K562 (cell line): ENCODE measurements around the gene TAF4. TPM values are rescaled to one million over a fixed set of nuclear protein-coding genes. Genes with fewer than 3 reads are reported as not detected.

Experiments used
- ATAC-seq: fragments of 200-7000 bp; cut with Tn5 transposase; 3 replicates; pipeline ENCODE4 v1.9.1; 2020; ENCODE audit warnings: moderate library complexity
- BruUV-seq: library from RNA; stranded (reverse); fragments of 400-500 nt; replicated peaks from 2 replicates; lab custom pipeline; 2021; lab: Mats Ljungman, UMichigan
- CTCF ChIA-PET: fragments of 300-600 bp; formaldehyde crosslinking; extraction: SDS; loops from one replicate; lab custom pipeline; 2021; ENCODE audit warnings: low intra/inter-chr PET ratio; lab: Yijun Ruan, JAX
- POLR2A ChIA-PET: fragments of 300-600, 350-650 bp; sonication (Branson Sonifier 250); formaldehyde crosslinking; extraction: SDS; loops from one replicate; lab custom pipeline; 2021; ENCODE audit warnings: antibody characterized with exemption, inconsistent platforms; lab: Yijun Ruan, JAX
- DNase-seq, 4 experiments: peaks; one replicate each; pipeline versions ENCODE4 v3.0.0 to v3.0.0-alpha.2; 2011 to 2018; ENCODE audit warnings: low spot score in 3 of 4, mixed read lengths in 3 of 4; ENCODE audit errors: extremely low read depth in 1 of 4
- FAIRE-seq: peaks from 2 replicates; lab custom pipeline; 2011; peaks lifted over from hg19 to GRCh38; lab: Jason Lieb, UNC
- H2AFZ ChIP-seq: 2 replicates; pipeline ENCODE4 v1.6.0; 2011; ENCODE audit warnings: low read depth, low read length, control low read depth, inconsistent platforms
- H3K27ac ChIP-seq: fragments of 200-600 bp; 3 replicates; pipeline ENCODE4 v1.8.0; 2011; ENCODE audit warnings: low read depth, mild to moderate bottlenecking, control low read depth, inconsistent platforms, low read length, moderate library complexity, mixed read lengths; ENCODE audit errors: extremely low read depth
- H3K27me3 ChIP-seq, 2 experiments: fragments of 300-600 bp in 1 of 2; 2 replicates in 1 of 2; 3 replicates in 1 of 2; pipeline versions ENCODE4 v1.6.0 to v1.8.0; 2011; ENCODE audit warnings: inconsistent platforms in 2 of 2, low read length in 2 of 2, mild to moderate bottlenecking in 1 of 2, mixed read lengths in 1 of 2, moderate library complexity in 1 of 2; ENCODE audit not compliant: control insufficient read depth in 2 of 2, insufficient read depth in 2 of 2
- H3K36me3 ChIP-seq: fragments of 300-600 bp; 3 replicates; pipeline ENCODE4 v1.8.0; 2011; ENCODE audit warnings: mild to moderate bottlenecking, low read length, inconsistent platforms; ENCODE audit not compliant: control insufficient read depth, insufficient read depth
- H3K4me1 ChIP-seq, 2 experiments: fragments of 200-600 bp in 1 of 2; replicated peaks in 1 of 2; 2 replicates in 1 of 2; 3 replicates in 1 of 2; pipeline versions ENCODE4 v1.5.1 to v1.8.0; 2011; ENCODE audit warnings: inconsistent platforms in 2 of 2, low read length in 2 of 2, mild to moderate bottlenecking in 1 of 2, mixed read lengths in 1 of 2, moderate library complexity in 1 of 2; ENCODE audit not compliant: control insufficient read depth in 2 of 2, insufficient read depth in 2 of 2
- H3K4me2 ChIP-seq: 2 replicates; pipeline ENCODE4 v1.6.1; 2011; ENCODE audit warnings: low read length, control low read depth, inconsistent platforms, mixed read lengths; ENCODE audit not compliant: insufficient read depth
- H3K4me3 ChIP-seq: fragments of 200-600 bp; sonication (generic), shearing (Covaris generic); 2 replicates; pipeline ENCODE4 v1.5.1; 2016; ENCODE audit warnings: control low read depth, inconsistent platforms
- H3K79me2 ChIP-seq: fragments of 200-600 bp; 3 replicates; pipeline ENCODE4 v1.8.0; 2011; ENCODE audit warnings: low read length, inconsistent platforms; ENCODE audit not compliant: control insufficient read depth, insufficient read depth
- H3K9ac ChIP-seq, 2 experiments: 2 replicates each; pipeline versions ENCODE4 v1.6.0 to v1.6.1; 2011; ENCODE audit warnings: low read depth in 2 of 2, low read length in 2 of 2, control low read depth in 1 of 2, inconsistent platforms in 1 of 2, mild to moderate bottlenecking in 1 of 2, mixed read lengths in 1 of 2; ENCODE audit not compliant: insufficient read depth in 1 of 2
- H3K9me1 ChIP-seq: one replicate; pipeline ENCODE4 v1.6.0; 2011; ENCODE audit warnings: inconsistent platforms, mild to moderate bottlenecking, low read length, moderate library complexity; ENCODE audit not compliant: control insufficient read depth, insufficient read depth
- H3K9me3 ChIP-seq: replicated peaks from 2 replicates; pipeline ENCODE4 v1.5.1; 2011; ENCODE audit warnings: low read depth, low read length, inconsistent platforms; ENCODE audit not compliant: control insufficient read depth, insufficient read depth
- H4K20me1 ChIP-seq: replicated peaks from 2 replicates; pipeline ENCODE4 v1.6.1; 2011; ENCODE audit warnings: low read length, inconsistent platforms, mixed read lengths; ENCODE audit not compliant: control insufficient read depth, insufficient read depth
- BDP1 ChIP-seq: IDR thresholded peaks from 3 replicates; pipeline ENCODE4 v1.6.1; 2011; ENCODE audit not compliant: insufficient read length, insufficient read depth
- DDX20 ChIP-seq: fragments of 450-650 bp; IDR thresholded peaks from 2 replicates; pipeline ENCODE4 v1.6.1; 2016; ENCODE audit warnings: missing genetic modification characterization, low read depth, mild to moderate bottlenecking, missing compliant biosample characterization, moderate library complexity
- FOXA1 ChIP-seq: fragments of 450-650 bp; IDR thresholded peaks from 2 replicates; pipeline ENCODE4 v1.6.1; 2016; ENCODE audit warnings: mild to moderate bottlenecking, borderline replicate concordance
- GABPA ChIP-seq: fragments of 200-800 bp; sonication (Bioruptor generic); conservative IDR thresholded peaks from 2 replicates; pipeline ENCODE4 v1.6.1; 2016; ENCODE audit warnings: low read depth, missing genetic modification characterization, missing compliant biosample characterization
- GTF3C2 ChIP-seq: IDR thresholded peaks from 3 replicates; pipeline ENCODE4 v1.6.1; 2011; ENCODE audit warnings: borderline replicate concordance, mild to moderate bottlenecking, moderate library complexity; ENCODE audit not compliant: insufficient read length; ENCODE audit errors: extremely low read depth
- NUFIP1 ChIP-seq: fragments of 450-650 bp; IDR thresholded peaks from 2 replicates; pipeline ENCODE4 v1.6.1; 2018; ENCODE audit not compliant: partially characterized antibody
- PCBP1 ChIP-seq: fragments of 200-400 bp; formaldehyde crosslinking; IDR thresholded peaks from 2 replicates; pipeline ENCODE4 v1.6.1; 2018; ENCODE audit warnings: mild to moderate bottlenecking, low read depth, low read length; ENCODE audit not compliant: poor library complexity, severe bottlenecking
- RBM22 ChIP-seq: fragments of 200-400 bp; formaldehyde crosslinking; IDR thresholded peaks from 2 replicates; pipeline ENCODE4 v1.6.1; 2018; ENCODE audit warnings: low read length, low read depth; ENCODE audit not compliant: poor library complexity, severe bottlenecking
- SFPQ ChIP-seq: fragments of 200-400 bp; formaldehyde crosslinking; IDR thresholded peaks from 2 replicates; pipeline ENCODE4 v1.6.1; 2017; ENCODE audit warnings: mild to moderate bottlenecking, low read depth, low read length, moderate library complexity
- SMAD4 ChIP-seq: fragments of 250-450 bp; sonication (Bioruptor Pico); conservative IDR thresholded peaks from 2 replicates; pipeline ENCODE4 v1.8.0; 2021; ENCODE audit warnings: inconsistent platforms, mild to moderate bottlenecking, moderate library complexity
- XRCC3 ChIP-seq: fragments of 450-650 bp; IDR thresholded peaks from 2 replicates; pipeline ENCODE4 v1.6.1; 2017; ENCODE audit warnings: mild to moderate bottlenecking, moderate library complexity
- ZC3H4 ChIP-seq: sonication (generic); formaldehyde crosslinking; IDR thresholded peaks from 2 replicates; pipeline ENCODE4 v1.9.0; 2021; ENCODE audit warnings: missing genetic modification reagents, borderline replicate concordance
- ZNF431 ChIP-seq: sonication (generic); formaldehyde crosslinking; IDR thresholded peaks from 2 replicates; pipeline ENCODE4 v1.8.0; 2022; ENCODE audit warnings: mild to moderate bottlenecking, missing genetic modification reagents
- ZNF589 ChIP-seq: fragments of 200-800 bp; sonication (Bioruptor generic); IDR thresholded peaks from 2 replicates; pipeline ENCODE4 v1.6.1; 2016; ENCODE audit warnings: low read depth, missing genetic modification characterization, missing compliant biosample characterization
- WGBS: fragments of 100-300 bp; shearing (Covaris generic); methylation state at CpG from one replicate; pipeline ENCODE4 v1.1.6; 2016; ENCODE audit warnings: low coverage, mixed read lengths; ENCODE audit not compliant: insufficient coverage; ENCODE audit errors: missing lambda C conversion rate; 5-methylcytosine and 5-hydroxymethylcytosine counted together
- in situ Hi-C: fragments of 300-500 bp; cut with MboI; formaldehyde crosslinking; loops from 4 replicates; pipeline ENCODE4 v1.15.0; 2018; ENCODE audit warnings: inconsistent platforms, mixed read lengths
- intact Hi-C: fragments of 100-400 bp; cut with micrococcal nuclease; formaldehyde crosslinking; loops from 2 replicates; pipeline ENCODE4 v1.14.2; 2022
- polyA plus RNA-seq, 8 experiments: library from polyadenylated mRNA; depleted of rRNA in 4 of 8; stranded (reverse) in 5 of 8; unstranded in 3 of 8; fragments of >200 nt; fragmentation: Nextera tagmentation in 2 of 8; fragmentation: Illumina TruSeq in 1 of 8; extraction: Ambion mirVana in 2 of 8; extraction: Trizol in 1 of 8; gene quantifications; 2 replicates each; pipeline versions ENCODE4 v1.2.1 to v1.2.3, GENCODE V29; 2011 to 2014; ENCODE audit warnings: inconsistent platforms in 1 of 8, missing spikeins in 1 of 8
- total RNA-seq, 7 experiments: library from RNA; depleted of rRNA in 6 of 7; stranded (reverse); fragments of >200 nt in 6 of 7; fragmentation: Illumina TruSeq in 2 of 7; extraction: Trizol in 2 of 7; gene quantifications; 2 replicates each; pipeline versions ENCODE4 v1.2.1 to v1.2.3, GENCODE V29; 2011 to 2021; ENCODE audit warnings: low replicate concordance in 1 of 7

TAF4 gene
- total and polyA plus RNA-seq, 9 of the 15 experiments (the other 6 are each of a cell fraction or from before 2014, with no cell fraction given): 0.44 to 28.3 (median 5.6) TPM

- DNase-seq (no peak), ATAC-seq (no peak), FAIRE-seq (no peak)
- peaks cover 2 to 64% of the 10 kb centered on the region in 2 experiments for H3K27me3 ChIP-seq
- no TSS peak for BruUV-seq
- 21% methylated on average over 27 of the region's 38 CpGs for WGBS
- no peaks in the 10 kb centered on the region for H3K79me2 ChIP-seq
- no peak overlapping the region for H3K4me2 ChIP-seq
- no peak overlapping the region for H2AFZ ChIP-seq
- H3K4me3 ChIP-seq: no peak overlapping the region
- peaks cover 3% of the 10 kb centered on the region for H4K20me1 ChIP-seq
- in situ Hi-C loops: no loop called here
- H3K9me1 ChIP-seq: no peaks in the 10 kb centered on the region
- no peak overlapping the region for H3K9ac ChIP-seq
- H3K27ac ChIP-seq: no peak overlapping the region
- no peaks in the 10 kb centered on the region for H3K36me3 ChIP-seq
- ChIA-PET CTCF (no interaction called here), POLR2A (no interaction called here)
- intact Hi-C loops: no loop called here
- TF ChIP-seq NUFIP1: no peak
- no peak for TF ChIP-seq RBM22
- TF ChIP-seq ZC3H4: no peak
- no peak for TF ChIP-seq ZNF431
- no peak for TF ChIP-seq FOXA1
- no peak for TF ChIP-seq GTF3C2
- TF ChIP-seq ZNF589: no peak
- no peak for TF ChIP-seq SFPQ
- no peak for TF ChIP-seq BDP1
- TF ChIP-seq DDX20 (tag): no peak
- no peak for TF ChIP-seq PCBP1
- no peak for TF ChIP-seq SMAD4 (CRISPR knock-in tag)
- no peak for TF ChIP-seq XRCC3
- TF ChIP-seq GABPA (tag): no peak
- H3K9me3 ChIP-seq: no peaks in the 10 kb centered on the region; the same call in 1 of the 2 replicates
- H3K4me1 ChIP-seq: peaks cover 0 to 23% of the 10 kb centered on the region in 2 experiments; a peak in 2 of 5 replicates
Observed at GRCh38 chr20:61932711-61933480, 132.8 kb downstream of the TAF4 start.
